Mammary epithelial cell (primary cell): ENCODE results near the gene CST7.

Experiments used
- CTCF ChIP-seq, 2 donors: IDR thresholded peaks in 1 of 2; conservative IDR thresholded peaks in 1 of 2; 2 replicates each; pipeline ENCODE4 v1.5.1; 2011 to 2012; ENCODE audit warnings: inconsistent platforms in 2 of 2, low read length in 2 of 2, mild to moderate bottlenecking in 2 of 2, control low read depth in 1 of 2, low read depth in 1 of 2; ENCODE audit not compliant: insufficient read depth in 1 of 2; ENCODE audit errors: extremely low read depth in 1 of 2
- EZH2 ChIP-seq: IDR thresholded peaks from 2 replicates; pipeline ENCODE4 v1.6.1; 2012; ENCODE audit warnings: low read length, inconsistent platforms, borderline replicate concordance

- no peak for TF ChIP-seq CTCF (conservative IDR thresholded peaks at IDR 0.05 in 1 of 2, IDR thresholded peaks at IDR 0.05 in 1 of 2; ENCODE audit: extremely low read depth in 1 of 2, insufficient read depth in 1 of 2, low read depth in 1 of 2, low read length in 2 of 2)
- no peak for TF ChIP-seq EZH2
Observed at GRCh38 chr20:24979036-24979960, 30.2 kb downstream of the CST7 start.
